Esophagus squamous epithelium (tissue), 4 donors: ENCODE measurements around the gene PMEL.

ENCODE experiments used
- CTCF ChIP-seq, 6 experiments: fragments of 450-650 bp in 4 of 6; fragments of 200-600 bp in 2 of 6; sonication (generic) in 2 of 6; IDR thresholded peaks; one replicate each; pipeline ENCODE4 v1.5.1; 2016 to 2019; ENCODE audit warnings: antibody characterized with exemption in 6 of 6, mild to moderate bottlenecking in 4 of 6, moderate library complexity in 4 of 6
- POLR2A ChIP-seq, 4 donors: fragments of 450-650 bp; IDR thresholded peaks; one replicate each; pipeline ENCODE4 v1.6.1; 2017; ENCODE audit warnings: antibody characterized with exemption in 4 of 4, mild to moderate bottlenecking in 4 of 4, moderate library complexity in 3 of 4

- no peak for TF ChIP-seq CTCF (IDR thresholded peaks at IDR 0.05)
- peak in 1 of 4 donors; percentile 52 for TF ChIP-seq POLR2A (IDR thresholded peaks at IDR 0.05)
Observed at GRCh38 chr12:55932551-55932910, 33.3 kb downstream of the PMEL start.
